PC-9 (cell line): ENCODE measurements around the gene PPIL1. TPM values are rescaled to one million over a fixed set of nuclear protein-coding genes. Genes with fewer than 3 reads are reported as not detected.
A peak's percentile ranks its signal among the peaks of the same experiment; 100 is the strongest.

Experiments
- BruUV-seq: library from RNA; stranded (reverse); fragments of 400-500 nt; replicated peaks from 2 replicates; lab custom pipeline; 2021; lab: Mats Ljungman, UMichigan
- CTCF ChIA-PET: fragments of 300-600 bp; sonication (Branson Sonifier 250); formaldehyde crosslinking; loops from one replicate; lab custom pipeline; 2022; ENCODE audit warnings: antibody characterized with exemption; lab: Charles Lee
- POLR2A ChIA-PET: fragments of 300-600 bp; sonication (Branson Sonifier 250); formaldehyde crosslinking; loops from one replicate; lab custom pipeline; 2022; ENCODE audit warnings: antibody characterized with exemption; ENCODE audit not compliant: unreplicated experiment; lab: Charles Lee
- DNase-seq, 2 experiments: peaks; one replicate each; pipeline versions ENCODE4 v3.0.0 to v3.0.0-alpha.2; 2015 to 2022; ENCODE audit warnings: mixed read lengths in 1 of 2
- H2AFZ ChIP-seq: fragments of 200-600 bp; sonication (generic); 2 replicates; pipeline ENCODE4 v1.8.1; 2017; ENCODE audit warnings: antibody characterized with exemption
- H3F3A ChIP-seq: fragments of 200-600 bp; sonication (generic); 2 replicates; pipeline ENCODE4 v1.8.1; 2017; ENCODE audit warnings: antibody characterized with exemption, mild to moderate bottlenecking, low read depth; ENCODE audit not compliant: insufficient read depth
- H3K27ac ChIP-seq: fragments of 200-600 bp; sonication (generic); 2 replicates; pipeline ENCODE4 v1.6.1; 2016; ENCODE audit warnings: mixed run types
- H3K27me3 ChIP-seq: fragments of 200-600 bp; sonication (generic); 2 replicates; pipeline ENCODE4 v1.6.1; 2016; ENCODE audit warnings: low read depth, mixed run types; ENCODE audit not compliant: insufficient read depth
- H3K36me3 ChIP-seq: fragments of 200-600 bp; sonication (generic); 2 replicates; pipeline ENCODE4 v1.6.1; 2016; ENCODE audit warnings: low read depth, mixed run types
- H3K4me1 ChIP-seq: fragments of 200-600 bp; sonication (generic); replicated peaks from 2 replicates; pipeline ENCODE4 v1.6.1; 2016; ENCODE audit warnings: mixed run types; ENCODE audit not compliant: insufficient read depth
- H3K4me2 ChIP-seq: fragments of 200-600 bp; sonication (generic); 2 replicates; pipeline ENCODE4 v1.6.1; 2017; ENCODE audit warnings: mixed run types
- H3K4me3 ChIP-seq: fragments of 200-600 bp; sonication (generic); 2 replicates; pipeline ENCODE4 v1.6.1; 2016; ENCODE audit warnings: mixed run types
- H3K79me2 ChIP-seq: fragments of 200-600 bp; sonication (generic); 2 replicates; pipeline ENCODE4 v1.6.1; 2017; ENCODE audit warnings: low read depth, mixed run types
- H3K9me2 ChIP-seq: fragments of 200-600 bp; sonication (generic); 2 replicates; pipeline ENCODE4 v1.8.1; 2017; ENCODE audit warnings: mild to moderate bottlenecking; ENCODE audit not compliant: insufficient read depth
- H3K9me3 ChIP-seq: fragments of 200-600 bp; sonication (generic); 2 replicates; pipeline ENCODE4 v1.8.1; 2016; ENCODE audit warnings: low read depth; ENCODE audit not compliant: insufficient read depth
- H4K20me1 ChIP-seq: fragments of 200-600 bp; sonication (generic); 2 replicates; pipeline ENCODE4 v1.8.1; 2017; ENCODE audit not compliant: insufficient read depth
- EZH2 ChIP-seq: fragments of 200-600 bp; sonication (generic); IDR thresholded peaks from 2 replicates; pipeline ENCODE4 v1.8.0; 2017; ENCODE audit warnings: antibody characterized with exemption, low read depth
- intact Hi-C: fragments of 100-400 bp; cut with micrococcal nuclease; formaldehyde crosslinking; loops from one replicate; pipeline ENCODE4 v1.10.0; 2022; ENCODE audit not compliant: unreplicated experiment
- total RNA-seq: library from RNA; stranded (reverse); gene quantifications from 2 replicates; pipeline ENCODE4 v1.2.3, GENCODE V29; 2021
- TF ChIP-seq, protein P1 (sequence below): fragments of 200-600 bp; sonication (generic); conservative IDR thresholded peaks from 2 replicates; pipeline ENCODE4 v1.6.1; 2017; ENCODE audit warnings: mixed run types, antibody characterized with exemption, mild to moderate bottlenecking, moderate library complexity

Gene PPIL1
- total RNA-seq, 1 experiment from 2014 or later = 28.4 TPM

DNA sequence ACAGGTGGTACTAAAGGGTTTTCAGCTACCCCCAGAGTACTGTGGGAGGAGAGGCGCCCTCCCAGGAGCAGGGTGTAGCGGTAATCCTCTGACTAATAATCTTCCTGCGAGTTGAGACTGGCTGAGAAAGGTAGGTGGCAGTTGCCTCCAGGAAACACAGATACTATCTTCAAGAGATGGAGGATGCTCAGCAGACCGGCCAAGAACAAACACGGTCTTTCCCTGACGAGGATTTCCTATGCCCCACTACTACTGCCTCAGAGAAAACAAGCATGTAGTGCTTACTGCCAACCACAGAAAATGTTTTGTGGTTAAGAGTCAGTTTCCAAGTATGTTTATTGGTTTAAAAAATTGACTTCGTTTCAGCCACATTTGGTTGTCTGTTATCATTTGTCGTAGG is 38.0 kb upstream of the PPIL1 start:
- peak; percentile 37 to 89 for DNase-seq
- Histone ChIP-seq H3K4me2 (no peak overlapping the region), H3K27me3 (no peaks in the 10 kb centered on the region), H3K4me3 (no peak overlapping the region), H3K9me3 (no peaks in the 10 kb centered on the region), H3K4me1 (peaks cover 33% of the 10 kb centered on the region), H2AFZ (no peak overlapping the region), H3K27ac (no peak overlapping the region), H3F3A (peaks cover 33% of the 10 kb centered on the region), H3K79me2 (no peaks in the 10 kb centered on the region), H4K20me1 (no peaks in the 10 kb centered on the region), H3K9me2 (no peaks in the 10 kb centered on the region), H3K36me3 (0 out of 2 replicates have a peak, but pooled peaks cover 16% of the 10 kb centered on the region)
- no TSS peak for BruUV-seq
- TF ChIP-seq EZH2 = no peak
- TF ChIP-seq, protein P1, sequence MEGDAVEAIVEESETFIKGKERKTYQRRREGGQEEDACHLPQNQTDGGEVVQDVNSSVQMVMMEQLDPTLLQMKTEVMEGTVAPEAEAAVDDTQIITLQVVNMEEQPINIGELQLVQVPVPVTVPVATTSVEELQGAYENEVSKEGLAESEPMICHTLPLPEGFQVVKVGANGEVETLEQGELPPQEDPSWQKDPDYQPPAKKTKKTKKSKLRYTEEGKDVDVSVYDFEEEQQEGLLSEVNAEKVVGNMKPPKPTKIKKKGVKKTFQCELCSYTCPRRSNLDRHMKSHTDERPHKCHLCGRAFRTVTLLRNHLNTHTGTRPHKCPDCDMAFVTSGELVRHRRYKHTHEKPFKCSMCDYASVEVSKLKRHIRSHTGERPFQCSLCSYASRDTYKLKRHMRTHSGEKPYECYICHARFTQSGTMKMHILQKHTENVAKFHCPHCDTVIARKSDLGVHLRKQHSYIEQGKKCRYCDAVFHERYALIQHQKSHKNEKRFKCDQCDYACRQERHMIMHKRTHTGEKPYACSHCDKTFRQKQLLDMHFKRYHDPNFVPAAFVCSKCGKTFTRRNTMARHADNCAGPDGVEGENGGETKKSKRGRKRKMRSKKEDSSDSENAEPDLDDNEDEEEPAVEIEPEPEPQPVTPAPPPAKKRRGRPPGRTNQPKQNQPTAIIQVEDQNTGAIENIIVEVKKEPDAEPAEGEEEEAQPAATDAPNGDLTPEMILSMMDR = no peak
- ChIA-PET CTCF (interaction anchor here (0.6 kb wide), 1 partner anchor 939 kb away, joined by 5 read pairs; no protein-coding TSS in a partner anchor), POLR2A (no interaction called here)
- intact Hi-C loops = loop anchor here (5.0 to 10.0 kb wide), 2 partner anchors 50 to 302 kb away; no protein-coding TSS in a partner anchor

DNA sequence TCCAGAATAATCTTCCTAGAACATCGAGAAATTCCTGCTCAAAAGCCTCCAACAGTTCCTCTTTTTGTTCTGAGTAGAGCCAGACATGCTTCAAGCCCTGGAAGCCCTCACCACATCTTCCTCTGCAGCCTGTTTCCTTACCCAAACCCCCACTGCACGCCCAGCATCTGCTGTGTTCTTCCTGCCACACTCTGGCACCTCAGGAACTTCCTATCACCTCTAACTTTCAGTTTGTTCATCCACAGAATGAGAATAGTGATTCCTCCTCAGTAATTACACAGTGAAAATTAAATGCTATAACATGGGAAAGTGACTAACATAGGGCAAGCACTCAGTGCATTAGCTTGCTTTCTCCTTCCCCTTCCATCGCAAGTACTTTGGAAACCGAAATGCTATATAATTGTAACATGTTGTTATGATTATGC is 37.4 kb upstream of the PPIL1 start:
- Histone ChIP-seq H3K4me2 (no peak overlapping the region), H3K36me3 (0 out of 2 replicates have a peak, but pooled peaks cover 16% of the 10 kb centered on the region), H4K20me1 (no peaks in the 10 kb centered on the region), H3K79me2 (no peaks in the 10 kb centered on the region), H2AFZ (no peak overlapping the region), H3K9me3 (no peaks in the 10 kb centered on the region), H3K4me3 (no peak overlapping the region), H3K4me1 (peaks cover 33% of the 10 kb centered on the region), H3K27ac (no peak overlapping the region), H3K9me2 (no peaks in the 10 kb centered on the region), H3F3A (peaks cover 33% of the 10 kb centered on the region), H3K27me3 (no peaks in the 10 kb centered on the region)
- POLR2A ChIA-PET = no interaction called here
- intact Hi-C loops = loop anchor here (5.0 to 10.0 kb wide), 2 partner anchors 50 to 303 kb away; no protein-coding TSS in a partner anchor
- DNase-seq = no peak
- CTCF ChIA-PET = interaction anchor here (0.6 kb wide), 1 partner anchor 938 kb away, joined by 5 read pairs; no protein-coding TSS in a partner anchor
- no TSS peak for BruUV-seq
- no peak for TF ChIP-seq EZH2
- TF ChIP-seq, protein P1 = no peak

DNA sequence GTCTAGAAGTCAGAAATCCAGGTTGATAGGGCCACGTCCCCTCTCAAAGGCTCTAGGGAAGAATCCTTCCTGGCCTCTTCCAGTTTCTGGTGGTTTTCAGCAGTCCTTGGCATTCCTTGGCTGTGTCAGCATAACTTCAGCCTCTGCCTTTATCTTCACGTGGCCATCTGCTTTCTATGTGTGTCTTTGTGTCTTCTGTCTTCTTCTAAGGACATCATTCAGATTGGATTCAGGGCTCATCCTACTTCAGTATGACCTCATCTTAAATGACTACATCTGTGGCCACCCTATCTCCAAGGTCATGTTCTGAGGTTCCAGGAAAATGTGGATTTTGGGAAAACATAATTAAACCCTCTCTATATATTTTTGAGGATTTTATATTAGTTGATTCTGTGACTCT is 34.1 kb upstream of the PPIL1 start:
- H3K4me3 ChIP-seq = no peak overlapping the region
- H3K36me3 ChIP-seq = peaks cover 8% of the 10 kb centered on the region; the same call in 1 of the 2 replicates
- no peaks in the 10 kb centered on the region for H3K27me3 ChIP-seq
- CTCF ChIA-PET = no interaction called here
- TF ChIP-seq, protein P1 = no peak
- no peak for TF ChIP-seq EZH2
- 0 out of 2 replicates have a peak, but pooled peaks cover 4% of the 10 kb centered on the region for H4K20me1 ChIP-seq
- no peak overlapping the region for H3K27ac ChIP-seq
- H2AFZ ChIP-seq = no peak overlapping the region
- DNase-seq = no peak
- H3K4me1 ChIP-seq = peaks cover 14% of the 10 kb centered on the region
- peaks cover 18% of the 10 kb centered on the region for H3F3A ChIP-seq
- H3K9me2 ChIP-seq = no peaks in the 10 kb centered on the region
- intact Hi-C loops = no loop called here
- no peaks in the 10 kb centered on the region for H3K9me3 ChIP-seq
- no peak overlapping the region for H3K4me2 ChIP-seq
- H3K79me2 ChIP-seq = no peaks in the 10 kb centered on the region
- BruUV-seq = no TSS peak
- POLR2A ChIA-PET = no interaction called here
